GM23248 (cell line): Measurements from ENCODE around the gene WBP2. TPM values are rescaled to one million over a fixed set of nuclear protein-coding genes. Genes with fewer than 3 reads are reported as not detected.

Source experiments
- DNase-seq: peaks from one replicate; pipeline ENCODE4 v3.0.0-alpha.2; 2015
- H2AFZ ChIP-seq: fragments of 200-600 bp; sonication (generic); 2 replicates; pipeline ENCODE4 v1.6.1; 2016; ENCODE audit warnings: antibody characterized with exemption
- H3F3A ChIP-seq: fragments of 200-600 bp; sonication (generic); 2 replicates; pipeline ENCODE4 v1.6.1; 2016; ENCODE audit warnings: mild to moderate bottlenecking, antibody characterized with exemption, mixed run types; ENCODE audit not compliant: insufficient read depth
- H3K27ac ChIP-seq: fragments of 200-600 bp; sonication (generic); 2 replicates; pipeline ENCODE4 v1.5.1; 2016; ENCODE audit warnings: mild to moderate bottlenecking
- H3K27me3 ChIP-seq: fragments of 200-600 bp; sonication (generic); replicated peaks from 2 replicates; pipeline ENCODE4 v1.6.1; 2016; ENCODE audit warnings: mild to moderate bottlenecking; ENCODE audit not compliant: insufficient read depth
- H3K36me3 ChIP-seq: fragments of 200-600 bp; sonication (generic); 2 replicates; pipeline ENCODE4 v1.6.1; 2016; ENCODE audit warnings: low read depth, mild to moderate bottlenecking
- H3K4me1 ChIP-seq: fragments of 200-600 bp; sonication (generic); 2 replicates; pipeline ENCODE4 v1.6.1; 2016; ENCODE audit warnings: mild to moderate bottlenecking; ENCODE audit not compliant: insufficient read depth
- H3K4me2 ChIP-seq: fragments of 200-600 bp; sonication (generic); one replicate; pipeline ENCODE4 v1.6.1; 2016; ENCODE audit warnings: mild to moderate bottlenecking; ENCODE audit not compliant: unreplicated experiment
- H3K4me3 ChIP-seq: fragments of 200-600 bp; sonication (generic); 2 replicates; pipeline ENCODE4 v1.5.1; 2016; ENCODE audit warnings: mild to moderate bottlenecking
- H3K79me2 ChIP-seq: fragments of 200-600 bp; sonication (generic); 2 replicates; pipeline ENCODE4 v1.6.1; 2016; ENCODE audit warnings: mild to moderate bottlenecking; ENCODE audit not compliant: insufficient read depth
- H3K9ac ChIP-seq: fragments of 200-600 bp; sonication (generic); 2 replicates; pipeline ENCODE4 v1.6.1; 2016; ENCODE audit warnings: mild to moderate bottlenecking
- H3K9me2 ChIP-seq: fragments of 200-600 bp; sonication (generic); 2 replicates; pipeline ENCODE4 v1.6.1; 2016; ENCODE audit warnings: mixed run types, mild to moderate bottlenecking, moderate library complexity; ENCODE audit not compliant: insufficient read depth
- H3K9me3 ChIP-seq: fragments of 200-600 bp; sonication (generic); one replicate; pipeline ENCODE4 v1.6.1; 2017; ENCODE audit warnings: low read depth
- H4K20me1 ChIP-seq: fragments of 200-600 bp; sonication (generic); 2 replicates; pipeline ENCODE4 v1.6.0; 2016; ENCODE audit not compliant: insufficient read depth
- EZH2 ChIP-seq: fragments of 200-600 bp; sonication (generic); IDR thresholded peaks from 2 replicates; pipeline ENCODE4 v1.6.1; 2018; ENCODE audit warnings: antibody characterized with exemption, mild to moderate bottlenecking; ENCODE audit not compliant: insufficient read depth, poor library complexity, severe bottlenecking
- EZH2phosphoT487 ChIP-seq: fragments of 200-600 bp; sonication (generic); IDR thresholded peaks from 2 replicates; pipeline ENCODE4 v1.6.1; 2018; ENCODE audit warnings: antibody characterized with exemption, moderate library complexity, mild to moderate bottlenecking, low read depth; ENCODE audit not compliant: insufficient read depth
- WGBS, 2 experiments: methylation state at CpG; one replicate each; pipeline ENCODE4 v1.1.6; 2015 to 2017; ENCODE audit warnings: low lambda C conversion rate in 2 of 2, low coverage in 1 of 2; ENCODE audit errors: missing lambda C conversion rate in 2 of 2; 5-methylcytosine and 5-hydroxymethylcytosine counted together
- in situ Hi-C: fragments of 300-500 bp; cut with MboI; formaldehyde crosslinking; loops from 2 replicates; pipeline ENCODE4 v1.15.0; 2020
- polyA plus RNA-seq: library from polyadenylated mRNA; unstranded; fragments of >200 nt; fragmentation: Nextera tagmentation; extraction: Ambion mirVana; gene quantifications from 2 replicates; pipeline ENCODE4 v1.2.1, GENCODE V29; 2016
- total RNA-seq: library from RNA; depleted of rRNA; stranded (reverse); fragments of >200 nt; shearing (Covaris generic); gene quantifications from 2 replicates; pipeline ENCODE4 v1.2.3, GENCODE V29; 2014

The WBP2 gene
- total and polyA plus RNA-seq, 2 experiments from 2014 or later, result 17.4 to 59.4 TPM

DNA sequence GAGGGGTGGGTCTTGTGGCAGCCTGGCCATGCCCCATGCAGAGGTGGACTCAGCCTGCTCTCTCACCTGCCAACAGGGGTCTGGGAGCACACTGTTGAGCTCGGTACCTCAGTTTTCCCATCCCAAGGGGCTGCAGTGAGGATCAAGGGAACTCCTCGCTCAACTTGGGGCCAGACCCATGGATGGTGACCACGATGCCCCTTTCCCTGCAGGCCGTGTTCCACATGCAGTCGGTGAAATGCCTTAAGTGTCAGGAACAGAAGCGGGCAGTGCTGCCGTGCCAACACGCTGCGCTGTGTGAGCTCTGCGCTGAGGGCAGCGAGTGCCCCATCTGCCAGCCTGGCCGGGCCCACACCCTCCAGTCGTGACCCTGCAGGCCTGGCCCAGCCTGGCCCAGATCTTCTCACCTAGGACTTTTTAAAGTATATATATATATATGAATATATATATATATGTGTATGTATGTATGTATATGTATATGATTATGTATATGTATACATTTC is 31.0 kb downstream of the WBP2 start:
- WGBS, 2 experiments, result 83% methylated on average over 13 of the region's 13 CpGs
- H4K20me1 ChIP-seq, result no peaks in the 10 kb centered on the region
- no peaks in the 10 kb centered on the region; the same call in 1 of the 2 replicates for H3K36me3 ChIP-seq
- H3K4me2 ChIP-seq, result no peak overlapping the region
- TF ChIP-seq EZH2 (no peak), EZH2phosphoT487 (no peak)
- H2AFZ ChIP-seq, result no peak overlapping the region
- H3F3A ChIP-seq, result no peaks in the 10 kb centered on the region
- in situ Hi-C loops, result no loop called here
- no peaks in the 10 kb centered on the region for H3K4me1 ChIP-seq
- no peaks in the 10 kb centered on the region for H3K79me2 ChIP-seq
- no peak overlapping the region for H3K4me3 ChIP-seq
- no peaks in the 10 kb centered on the region for H3K9me2 ChIP-seq
- no peaks in the 10 kb centered on the region for H3K9me3 ChIP-seq
- no peaks in the 10 kb centered on the region for H3K27me3 ChIP-seq
- H3K27ac ChIP-seq, result no peak overlapping the region
- H3K9ac ChIP-seq, result no peak overlapping the region
- no peak for DNase-seq

DNA sequence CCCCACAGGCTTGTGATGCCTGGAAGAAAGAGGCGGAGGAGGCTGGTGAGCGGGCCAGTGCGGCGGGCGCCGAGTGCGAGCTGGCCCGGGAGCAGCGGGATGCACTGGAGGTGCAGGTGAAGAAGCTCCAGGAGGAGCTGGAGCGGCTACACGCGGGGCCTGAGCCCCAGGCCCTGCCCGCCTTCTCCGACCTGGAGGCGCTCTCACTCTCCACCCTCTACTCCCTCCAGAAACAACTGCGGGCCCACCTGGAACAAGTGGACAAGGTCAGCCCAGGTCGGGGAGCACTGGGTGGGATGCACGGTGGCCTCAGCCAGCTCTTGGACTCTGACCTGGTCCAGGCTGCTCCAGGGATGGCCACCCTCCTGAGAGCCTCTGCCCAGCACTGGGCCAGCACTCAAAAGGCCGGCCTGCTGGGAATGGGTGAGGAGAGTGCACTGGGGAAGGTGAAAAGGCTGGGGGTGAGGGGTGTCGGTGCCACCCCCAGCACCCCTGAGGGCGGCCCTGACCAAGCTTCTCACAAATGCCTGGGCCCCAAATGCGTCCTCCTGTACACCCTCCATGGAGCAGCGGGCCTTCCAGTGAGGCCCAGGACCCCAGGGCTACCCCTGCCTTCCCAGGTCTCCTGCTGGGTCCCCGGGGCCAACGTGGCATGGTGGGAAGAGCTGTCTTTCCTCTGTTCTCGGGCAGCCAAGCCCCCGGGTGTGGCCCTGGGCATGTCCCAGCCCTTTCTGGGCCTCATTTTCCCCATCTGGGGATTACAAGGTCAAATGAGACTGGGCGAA is 31.7 kb downstream of the WBP2 start:
- no peak overlapping the region for H2AFZ ChIP-seq
- TF ChIP-seq EZH2phosphoT487 (no peak), EZH2 (no peak)
- no peaks in the 10 kb centered on the region for H3K9me2 ChIP-seq
- H3K9me3 ChIP-seq, result no peaks in the 10 kb centered on the region
- no peak overlapping the region for H3K9ac ChIP-seq
- H3K79me2 ChIP-seq, result no peaks in the 10 kb centered on the region
- 81 to 84% methylated on average over 24 to 28 of the region's 28 CpGs for WGBS, 2 experiments
- no peak overlapping the region for H3K4me2 ChIP-seq
- no peak for DNase-seq
- no peaks in the 10 kb centered on the region for H3F3A ChIP-seq
- no peaks in the 10 kb centered on the region for H4K20me1 ChIP-seq
- no peaks in the 10 kb centered on the region for H3K27me3 ChIP-seq
- no peak overlapping the region for H3K27ac ChIP-seq
- in situ Hi-C loops, result no loop called here
- no peaks in the 10 kb centered on the region for H3K4me1 ChIP-seq
- no peaks in the 10 kb centered on the region; the same call in 1 of the 2 replicates for H3K36me3 ChIP-seq
- H3K4me3 ChIP-seq, result no peak overlapping the region

DNA sequence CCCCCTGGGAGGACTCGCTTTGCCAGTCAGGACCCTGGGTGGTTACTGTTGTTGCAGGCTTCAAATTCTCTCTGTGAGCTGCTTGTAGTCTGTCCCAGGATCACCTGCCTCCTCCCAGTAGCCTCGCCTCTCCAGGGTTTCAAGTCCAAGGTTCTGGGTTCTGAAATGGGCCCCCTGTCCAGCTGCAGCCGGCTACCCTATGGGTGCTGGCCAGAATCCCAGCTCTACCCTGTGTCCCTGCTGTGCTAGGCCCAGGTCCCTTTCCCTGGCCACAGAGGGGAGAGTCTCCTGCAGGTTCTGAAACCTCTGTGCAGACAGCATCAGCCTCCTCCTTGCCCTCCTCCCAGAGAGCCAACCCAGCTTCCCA is 32.4 kb downstream of the WBP2 start:
- Histone ChIP-seq H4K20me1 (no peaks in the 10 kb centered on the region), H3K79me2 (no peaks in the 10 kb centered on the region), H3K9ac (no peak overlapping the region), H3K4me2 (no peak overlapping the region), H3K36me3 (no peaks in the 10 kb centered on the region; the same call in 1 of the 2 replicates), H3F3A (no peaks in the 10 kb centered on the region), H2AFZ (no peak overlapping the region), H3K9me2 (no peaks in the 10 kb centered on the region), H3K27me3 (no peaks in the 10 kb centered on the region), H3K4me1 (no peaks in the 10 kb centered on the region), H3K9me3 (no peaks in the 10 kb centered on the region), H3K27ac (no peak overlapping the region), H3K4me3 (no peak overlapping the region)
- WGBS, 2 experiments, result 92 to 100% methylated on average over 3 of the region's 3 CpGs
- in situ Hi-C loops, result no loop called here
- TF ChIP-seq EZH2phosphoT487, result no peak
- TF ChIP-seq EZH2, result no peak
- DNase-seq, result no peak

DNA sequence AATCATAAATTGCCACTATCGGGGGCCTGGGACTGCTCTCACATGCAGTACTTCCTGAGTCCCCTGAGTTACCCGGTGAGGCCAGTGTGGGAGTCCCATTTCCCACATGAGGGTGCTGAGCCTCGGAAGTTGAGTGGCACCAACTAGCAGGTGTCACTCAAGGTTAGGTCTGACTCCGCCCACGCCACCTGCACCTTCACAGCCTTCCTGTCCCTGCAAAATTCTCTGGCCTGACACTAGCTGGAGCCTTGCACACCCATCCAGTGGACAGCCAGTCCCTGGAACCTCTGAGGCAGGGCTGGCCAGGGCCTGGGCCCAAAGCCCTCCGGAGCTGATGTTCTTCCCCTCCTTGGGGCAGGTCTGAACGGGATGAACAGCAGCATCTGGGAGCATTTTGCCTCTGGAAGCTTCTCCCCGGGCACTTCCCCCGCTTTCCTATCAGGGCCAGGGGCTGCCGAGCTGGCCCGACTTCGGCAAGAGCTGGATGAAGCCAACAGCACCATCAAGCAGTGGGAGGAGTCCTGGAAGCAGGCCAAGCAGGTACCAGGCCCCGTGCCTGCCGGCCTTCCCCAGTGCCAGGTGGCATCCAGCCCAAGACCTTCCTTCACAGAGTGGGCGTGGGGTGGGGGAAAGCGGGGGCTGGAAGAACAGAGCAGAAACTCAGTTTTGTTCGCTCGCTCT is 32.9 kb downstream of the WBP2 start:
- no peak for TF ChIP-seq EZH2
- TF ChIP-seq EZH2phosphoT487, result no peak
- 60 to 67% methylated on average over 15 to 18 of the region's 18 CpGs for WGBS, 2 experiments
- in situ Hi-C loops, result no loop called here
- H3K9me3 ChIP-seq, result no peaks in the 10 kb centered on the region
- H4K20me1 ChIP-seq, result no peaks in the 10 kb centered on the region
- H3K4me1 ChIP-seq, result no peaks in the 10 kb centered on the region
- no peak overlapping the region for H3K27ac ChIP-seq
- no peak overlapping the region for H2AFZ ChIP-seq
- no peak overlapping the region for H3K4me2 ChIP-seq
- DNase-seq, result no peak
- no peaks in the 10 kb centered on the region for H3K27me3 ChIP-seq
- H3K79me2 ChIP-seq, result no peaks in the 10 kb centered on the region
- no peaks in the 10 kb centered on the region for H3K9me2 ChIP-seq
- no peaks in the 10 kb centered on the region for H3F3A ChIP-seq
- H3K9ac ChIP-seq, result no peak overlapping the region
- no peaks in the 10 kb centered on the region; the same call in 1 of the 2 replicates for H3K36me3 ChIP-seq
- H3K4me3 ChIP-seq, result no peak overlapping the region
